IMR-90 (cell line): Measurements from ENCODE around the gene RASGRP3. TPM values are rescaled to one million over a fixed set of nuclear protein-coding genes. Genes with fewer than 3 reads are reported as not detected.

ENCODE experiments used
- ATAC-seq: fragments of 200-7000 bp; cut with Tn5 transposase; 2 replicates; pipeline ENCODE4 v1.9.1; 2020; ENCODE audit warnings: low read depth, mild to moderate bottlenecking, moderate library complexity
- BruUV-seq: library from RNA; stranded (reverse); fragments of 400-500 nt; replicated peaks from 2 replicates; lab custom pipeline; 2021; lab: Mats Ljungman, UMichigan
- CTCF ChIA-PET: fragments of 300-600 bp; formaldehyde crosslinking; extraction: SDS; loops from one replicate; lab custom pipeline; 2021; ENCODE audit warnings: antibody characterized with exemption; lab: Yijun Ruan, JAX
- POLR2A ChIA-PET: fragments of 300-600 bp; sonication (Branson Sonifier 250); formaldehyde crosslinking; loops from one replicate; lab custom pipeline; 2022; ENCODE audit warnings: antibody characterized with exemption; ENCODE audit not compliant: unreplicated experiment; lab: Charles Lee
- DNase-seq: peaks from one replicate; pipeline ENCODE4 v3.0.0; 2013
- H2AFZ ChIP-seq: replicated peaks from 2 replicates; pipeline ENCODE3; 2013; ENCODE audit warnings: low read length, mild to moderate bottlenecking; ENCODE audit not compliant: poor library complexity
- H2AK5ac ChIP-seq: 2 replicates; pipeline ENCODE4 v1.6.1; 2013; ENCODE audit warnings: low read depth, low read length, inconsistent platforms
- H2AK9ac ChIP-seq: replicated peaks from 2 replicates; pipeline ENCODE3; 2013; ENCODE audit warnings: mild to moderate bottlenecking, low read depth, low read length, moderate library complexity; ENCODE audit not compliant: poor library complexity
- H2BK120ac ChIP-seq: 2 replicates; pipeline ENCODE4 v1.6.1; 2013; ENCODE audit warnings: low read depth, low read length, inconsistent platforms
- H2BK15ac ChIP-seq: 3 replicates; pipeline ENCODE4 v1.6.1; 2013; ENCODE audit warnings: low read depth, low read length, inconsistent platforms
- H2BK20ac ChIP-seq: 2 replicates; pipeline ENCODE4 v1.6.1; 2013; ENCODE audit warnings: low read depth, mild to moderate bottlenecking, inconsistent platforms, low read length, moderate library complexity
- H2BK5ac ChIP-seq: 2 replicates; pipeline ENCODE4 v1.6.1; 2013; ENCODE audit warnings: mild to moderate bottlenecking, low read depth, low read length, inconsistent platforms; ENCODE audit not compliant: poor library complexity, severe bottlenecking
- H3K14ac ChIP-seq: replicated peaks from 2 replicates; pipeline ENCODE4 v1.6.1; 2013; ENCODE audit warnings: low read depth, low read length, inconsistent platforms
- H3K18ac ChIP-seq: 2 replicates; pipeline ENCODE4 v1.6.1; 2013; ENCODE audit warnings: low read depth, low read length, control low read depth
- H3K23ac ChIP-seq: 2 replicates; pipeline ENCODE4 v1.6.1; 2013; ENCODE audit warnings: low read depth, low read length, inconsistent platforms
- H3K27ac ChIP-seq: 2 replicates; pipeline ENCODE4 v1.5.1; 2013; ENCODE audit warnings: mild to moderate bottlenecking, control low read depth, low read length; ENCODE audit not compliant: insufficient read depth
- H3K27me3 ChIP-seq: 2 replicates; pipeline ENCODE4 v1.6.1; 2013; ENCODE audit warnings: low read length; ENCODE audit not compliant: control insufficient read depth, insufficient read depth
- H3K36me3 ChIP-seq: 2 replicates; pipeline ENCODE4 v1.6.1; 2013; ENCODE audit warnings: low read length, mixed read lengths; ENCODE audit not compliant: control insufficient read depth, insufficient read depth
- H3K4ac ChIP-seq: 2 replicates; pipeline ENCODE4 v1.6.1; 2013; ENCODE audit warnings: low read depth, low read length, inconsistent platforms
- H3K4me1 ChIP-seq: 2 replicates; pipeline ENCODE4 v1.6.1; 2013; ENCODE audit warnings: low read length, mixed read lengths; ENCODE audit not compliant: control insufficient read depth, insufficient read depth
- H3K4me2 ChIP-seq: 2 replicates; pipeline ENCODE4 v1.6.1; 2013; ENCODE audit warnings: low read depth, mild to moderate bottlenecking, control low read depth, low read length, moderate library complexity
- H3K4me3 ChIP-seq: 2 replicates; pipeline ENCODE4 v1.5.1; 2013; ENCODE audit warnings: low read depth, mild to moderate bottlenecking, control low read depth, low read length, moderate library complexity; ENCODE audit not compliant: insufficient read depth
- H3K56ac ChIP-seq: 2 replicates; pipeline ENCODE4 v1.6.1; 2013; ENCODE audit warnings: low read length, inconsistent platforms; ENCODE audit not compliant: insufficient read depth; ENCODE audit errors: extremely low read depth
- H3K79me1 ChIP-seq, 2 experiments: 2 replicates each; pipeline ENCODE4 v1.6.1; 2013; ENCODE audit warnings: low read length in 2 of 2, inconsistent platforms in 1 of 2, low read depth in 1 of 2
- H3K9ac ChIP-seq: 2 replicates; pipeline ENCODE4 v1.6.1; 2013; ENCODE audit warnings: low read depth, low read length, control low read depth
- H3K9me1 ChIP-seq: 2 replicates; pipeline ENCODE4 v1.6.1; 2013; ENCODE audit warnings: low read length, inconsistent platforms; ENCODE audit not compliant: insufficient read depth
- H3K9me3 ChIP-seq: 2 replicates; pipeline ENCODE4 v1.6.1; 2013; ENCODE audit warnings: low read length; ENCODE audit not compliant: control insufficient read depth, insufficient read depth
- H4K20me1 ChIP-seq: 2 replicates; pipeline ENCODE4 v1.6.1; 2013; ENCODE audit warnings: low read length, inconsistent platforms; ENCODE audit not compliant: insufficient read depth
- H4K5ac ChIP-seq: 2 replicates; pipeline ENCODE4 v1.6.1; 2013; ENCODE audit warnings: mild to moderate bottlenecking, low read depth, low read length, control low read depth
- H4K8ac ChIP-seq, 2 experiments: 2 replicates each; pipeline ENCODE4 v1.6.1; 2013; ENCODE audit warnings: low read depth in 2 of 2, low read length in 2 of 2, control low read depth in 1 of 2, inconsistent platforms in 1 of 2
- H4K91ac ChIP-seq: 2 replicates; pipeline ENCODE4 v1.6.1; 2013; ENCODE audit warnings: low read depth, low read length, inconsistent platforms; ENCODE audit not compliant: insufficient read depth
- BHLHE40 ChIP-seq: fragments of 150-350 bp; IDR thresholded peaks from 2 replicates; pipeline ENCODE4 v1.6.1; 2016; ENCODE audit warnings: mild to moderate bottlenecking, low read depth, low read length
- CEBPB ChIP-seq: IDR thresholded peaks from 2 replicates; pipeline ENCODE4 v1.6.1; 2012; ENCODE audit warnings: low read depth, low read length, improper control_type of control experiment
- CHD1 ChIP-seq: IDR thresholded peaks from 2 replicates; pipeline ENCODE4 v1.6.1; 2012; ENCODE audit warnings: low read depth, low read length, improper control_type of control experiment
- FOS ChIP-seq: fragments of 150-350 bp; IDR thresholded peaks from 2 replicates; pipeline ENCODE4 v1.6.1; 2016; ENCODE audit warnings: low read depth, low read length
- MXI1 ChIP-seq: IDR thresholded peaks from 2 replicates; pipeline ENCODE4 v1.6.1; 2012; ENCODE audit warnings: low read depth, mild to moderate bottlenecking, low read length, moderate library complexity, borderline replicate concordance
- RAD21 ChIP-seq: IDR thresholded peaks from 2 replicates; pipeline ENCODE4 v1.6.1; 2012; ENCODE audit warnings: low read length, improper control_type of control experiment
- WGBS, 2 experiments: methylation state at CpG; one replicate each; pipeline versions ENCODE4 v1.1.5 to v1.1.7; 2013; ENCODE audit warnings: missing lambda C conversion rate in 2 of 2; ENCODE audit not compliant: insufficient read length in 1 of 2; ENCODE audit errors: extremely low coverage in 2 of 2; 5-methylcytosine and 5-hydroxymethylcytosine counted together
- dilution Hi-C: fragments of 300-500 bp; cut with HindIII; formaldehyde crosslinking; loops from one replicate; pipeline ENCODE4 v1.14.3; 2018; ENCODE audit warnings: low sequenced_read_pairs; ENCODE audit not compliant: unreplicated experiment
- in situ Hi-C: fragments of 300-500 bp; cut with MboI; formaldehyde crosslinking; loops from 3 replicates; pipeline ENCODE4 v1.14.3; 2019; ENCODE audit warnings: low sequenced_read_pairs, inconsistent platforms, mixed read lengths
- intact Hi-C: fragments of 100-400 bp; cut with micrococcal nuclease; formaldehyde crosslinking; loops from 2 replicates; pipeline ENCODE4 v1.10.0; 2022
- polyA plus RNA-seq, 3 experiments: library from polyadenylated mRNA; depleted of rRNA; stranded (reverse); fragments of >200 nt; gene quantifications; 2 replicates each; pipeline ENCODE4 v1.2.3, GENCODE V29; 2012; ENCODE audit warnings: low replicate concordance in 1 of 3
- total RNA-seq: library from RNA; depleted of rRNA; stranded (reverse); fragments of >200 nt; gene quantifications from 2 replicates; pipeline ENCODE4 v1.2.3, GENCODE V29; 2012

RASGRP3 gene
- total and polyA plus RNA-seq, 2 of the 4 experiments (the other 2 are of a cell fraction), result 1.7 to 3.0 TPM

DNA sequence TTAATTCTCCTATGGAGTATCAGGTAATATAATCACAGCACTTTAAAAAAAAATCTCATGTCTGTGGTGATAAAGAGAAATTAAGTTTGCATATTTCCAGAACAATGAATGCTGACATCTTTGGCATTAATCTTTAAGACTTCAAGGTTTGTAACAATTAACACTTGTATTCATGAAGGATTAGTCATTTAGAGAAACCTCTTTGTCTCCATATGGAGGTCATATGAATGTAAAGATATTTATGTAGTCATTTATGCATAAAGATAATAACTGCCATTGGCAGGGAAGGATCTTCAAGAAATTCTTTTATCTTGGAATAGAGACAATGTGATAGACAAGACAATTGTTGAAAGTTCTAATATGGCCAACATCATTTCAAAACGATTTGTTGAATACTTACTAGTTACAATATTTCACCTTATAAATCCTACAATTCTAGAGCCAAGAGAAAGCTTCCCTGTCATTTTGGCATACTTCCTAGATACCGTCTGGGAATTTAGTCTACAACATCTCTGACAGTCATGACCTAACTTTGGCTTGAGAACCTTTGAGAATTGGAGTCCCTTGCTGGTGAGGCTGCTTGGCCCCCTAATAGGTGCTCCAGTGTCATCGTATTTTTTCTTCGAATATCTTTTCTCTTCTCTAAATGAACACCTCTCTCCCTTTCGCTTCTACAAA, 33.6 kb downstream of the RASGRP3 start (continued):
- no peak for TF ChIP-seq BHLHE40

DNA sequence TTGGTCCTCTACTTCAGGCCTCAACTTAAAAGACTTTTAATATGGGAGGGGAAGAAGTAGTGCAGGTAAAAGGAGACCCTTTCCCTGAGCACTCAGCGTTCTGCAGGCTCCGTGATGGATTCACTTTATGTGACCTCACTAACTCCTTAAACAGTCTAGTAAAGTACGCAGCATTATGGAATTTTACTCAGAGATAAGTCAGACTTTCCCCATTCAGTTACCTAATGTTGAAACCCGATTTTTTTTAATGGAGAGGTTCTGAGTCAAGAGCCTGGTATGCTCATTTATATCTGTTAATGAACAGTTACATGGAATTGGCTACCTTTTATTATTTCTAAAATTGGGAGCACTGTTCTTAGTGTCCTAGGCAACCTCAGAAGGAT, 34.1 kb downstream of the RASGRP3 start:
- peaks cover 4% of the 10 kb centered on the region for H3K4me1 ChIP-seq
- H2BK120ac ChIP-seq, result peak overlapping the region; percentile 65
- H3K23ac ChIP-seq, result no peak overlapping the region
- H3K14ac ChIP-seq, result no peak overlapping the region
- no peaks in the 10 kb centered on the region for H3K79me1 ChIP-seq
- H3K36me3 ChIP-seq, result no peaks in the 10 kb centered on the region
- H3K27me3 ChIP-seq, result no peaks in the 10 kb centered on the region
- ChIA-PET POLR2A (no interaction called here), CTCF (no interaction called here)
- H3K56ac ChIP-seq, result peak overlapping the region; percentile 25; the same call in 1 of the 2 replicates
- peak overlapping the region; percentile 91 for H4K5ac ChIP-seq
- BruUV-seq, result no TSS peak
- no peak overlapping the region for H2BK15ac ChIP-seq
- DNase-seq (peak; percentile 81), ATAC-seq (peak; percentile 70)
- peak overlapping the region; percentile 77; the same call in 1 of the 2 replicates for H2BK20ac ChIP-seq
- H4K20me1 ChIP-seq, result no peaks in the 10 kb centered on the region
- WGBS, 2 experiments, result no CpG with 5 or more reads among the region's 4 CpGs
- H2AFZ ChIP-seq, result no peak overlapping the region
- peak overlapping the region; percentile 78; the same call in 1 of the 2 replicates for H4K91ac ChIP-seq
- peak overlapping the region; percentile 75 for H2BK5ac ChIP-seq
- H3K18ac ChIP-seq, result peak overlapping the region; percentile 45; the same call in 1 of the 2 replicates
- TF ChIP-seq CHD1 (no peak), CEBPB (peak; percentile 74), RAD21 (no peak), MXI1 (no peak), FOS (peak; percentile 46; the same call in 1 of the 2 replicates)
- peaks cover 3% of the 10 kb centered on the region; the same call in 1 of the 2 replicates for H3K9me1 ChIP-seq
- H2AK9ac ChIP-seq, result no peak overlapping the region
- H3K27ac ChIP-seq, result no peak overlapping the region
- no peaks in the 10 kb centered on the region for H3K9me3 ChIP-seq
- peak overlapping the region; percentile 62 for H3K4ac ChIP-seq
- H3K4me3 ChIP-seq, result no peak overlapping the region
- H3K4me2 ChIP-seq, result peak overlapping the region; percentile 68
- dilution Hi-C loops, result no loop called here
- H3K9ac ChIP-seq, result no peak overlapping the region
- H2AK5ac ChIP-seq, result no peak overlapping the region
- in situ Hi-C loops, result no loop called here
- 0 out of 4 replicates have a peak overlapping the region, but pooled peaks of 1 of the 2 experiments have one; percentile 26 for H4K8ac ChIP-seq
- intact Hi-C loops, result no loop called here
